Measurements from ENCODE around the gene CS.

DNA sequence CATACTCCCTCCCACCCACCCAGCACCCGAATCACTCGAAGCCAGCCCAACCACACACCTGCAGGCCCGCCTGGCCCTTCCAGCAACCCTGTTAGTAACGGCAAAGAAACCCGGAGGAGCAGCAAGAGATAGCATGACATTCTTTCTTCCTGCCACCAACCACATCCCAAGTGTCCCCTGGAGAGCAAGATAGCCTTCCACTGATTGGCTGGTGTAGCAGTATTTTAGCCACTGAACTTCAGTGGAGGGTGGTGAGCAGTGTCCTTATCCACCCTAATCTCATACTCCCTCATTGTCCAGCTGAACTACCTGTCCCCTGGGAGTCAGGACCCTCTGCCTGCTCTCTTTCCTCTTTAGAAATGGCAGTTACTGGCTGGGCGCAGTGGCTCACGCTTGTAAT lies 71.0 kb downstream of the CS start:
- TF ChIP-seq, protein P1, sequence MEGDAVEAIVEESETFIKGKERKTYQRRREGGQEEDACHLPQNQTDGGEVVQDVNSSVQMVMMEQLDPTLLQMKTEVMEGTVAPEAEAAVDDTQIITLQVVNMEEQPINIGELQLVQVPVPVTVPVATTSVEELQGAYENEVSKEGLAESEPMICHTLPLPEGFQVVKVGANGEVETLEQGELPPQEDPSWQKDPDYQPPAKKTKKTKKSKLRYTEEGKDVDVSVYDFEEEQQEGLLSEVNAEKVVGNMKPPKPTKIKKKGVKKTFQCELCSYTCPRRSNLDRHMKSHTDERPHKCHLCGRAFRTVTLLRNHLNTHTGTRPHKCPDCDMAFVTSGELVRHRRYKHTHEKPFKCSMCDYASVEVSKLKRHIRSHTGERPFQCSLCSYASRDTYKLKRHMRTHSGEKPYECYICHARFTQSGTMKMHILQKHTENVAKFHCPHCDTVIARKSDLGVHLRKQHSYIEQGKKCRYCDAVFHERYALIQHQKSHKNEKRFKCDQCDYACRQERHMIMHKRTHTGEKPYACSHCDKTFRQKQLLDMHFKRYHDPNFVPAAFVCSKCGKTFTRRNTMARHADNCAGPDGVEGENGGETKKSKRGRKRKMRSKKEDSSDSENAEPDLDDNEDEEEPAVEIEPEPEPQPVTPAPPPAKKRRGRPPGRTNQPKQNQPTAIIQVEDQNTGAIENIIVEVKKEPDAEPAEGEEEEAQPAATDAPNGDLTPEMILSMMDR (IDR thresholded peaks at IDR 0.05; ENCODE audit: low read depth, low read length, poor library complexity, severe bottlenecking), result no peak
- no peak for TF ChIP-seq EZH2phosphoT487 (IDR thresholded peaks at IDR 0.05; ENCODE audit: borderline replicate concordance, low read length)
